Stimulated activated CD4-positive, alpha-beta T cell treated with anti-CD3 and anti-CD28 coated beads, TNF-alpha, amount 100 ng/mL, for 4 hours (primary cell): ENCODE measurements around the gene ZMIZ1.
"Not testable (repeated sequence)": the region's sequence is repeated elsewhere in the genome, so short reads cannot be mapped to it uniquely, and the experiment has no call there.

Experiments
- DNase-seq, 3 experiments: peaks; one replicate each; pipeline ENCODE4 v3.0.0-alpha.2; 2020; ENCODE audit warnings: low read depth in 3 of 3

Gene ZMIZ1

GRCh38 chr10:79031723-79032122 lies 37.0 kb upstream of the ZMIZ1 start:
- no peak for DNase-seq

GRCh38 chr10:79034271-79034876 lies 34.4 kb upstream of the ZMIZ1 start:
- no peak for DNase-seq

GRCh38 chr10:79036416-79036815 lies 32.4 kb upstream of the ZMIZ1 start:
- DNase-seq, result not testable (repeated sequence)

DNA sequence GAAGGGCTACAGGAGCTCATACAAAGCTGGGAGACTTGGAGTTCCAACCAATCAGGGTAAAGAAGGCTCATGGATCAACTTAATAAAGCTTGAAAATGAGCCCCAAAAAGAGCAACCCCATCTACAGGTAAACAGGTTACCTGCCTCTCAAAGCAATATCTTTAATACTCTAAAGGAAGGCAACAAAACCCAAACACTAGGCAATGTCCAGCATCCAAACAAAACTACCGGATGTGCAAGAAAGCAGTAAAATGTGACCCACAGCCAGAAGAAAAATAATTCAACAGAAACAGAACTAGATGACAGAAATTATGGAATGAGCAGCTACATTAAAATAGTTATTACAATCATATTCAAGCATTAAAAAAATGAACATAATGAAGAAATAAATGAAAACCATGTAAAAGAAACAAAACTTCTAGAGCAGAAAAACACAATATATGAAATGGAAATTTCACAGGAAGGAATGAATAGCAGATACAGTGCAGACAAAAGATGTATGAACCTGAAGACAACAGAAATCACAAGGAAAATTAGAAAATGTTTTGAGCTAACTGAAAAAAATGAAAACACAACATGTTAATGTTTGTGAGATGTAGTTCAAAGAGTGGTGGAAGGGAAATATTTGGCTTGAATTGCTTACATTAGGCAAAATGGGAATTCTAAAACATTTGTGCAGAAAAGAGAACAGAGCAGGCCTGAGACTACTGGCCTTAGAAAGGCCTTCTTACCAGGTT lies 30.5 kb upstream of the ZMIZ1 start:
- DNase-seq, result no peak

DNA sequence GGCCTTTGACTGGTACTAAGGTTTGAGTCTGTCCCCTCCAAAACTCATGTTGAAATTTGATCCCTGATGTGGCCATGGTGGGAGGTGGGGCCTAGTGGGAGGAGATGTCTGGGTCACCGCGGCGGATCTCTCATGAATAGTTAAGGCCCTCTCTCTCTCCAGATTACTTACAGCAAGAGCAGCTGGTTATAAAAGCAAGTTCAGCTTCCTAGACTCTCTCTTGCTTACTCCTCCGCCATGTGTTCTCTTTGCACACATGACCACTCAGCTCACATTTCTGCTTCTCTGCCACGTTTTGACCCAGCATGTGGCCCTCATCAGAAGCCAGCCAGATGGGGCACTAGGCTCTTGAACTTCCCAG lies 29.9 kb upstream of the ZMIZ1 start:
- no peak for DNase-seq

DNA sequence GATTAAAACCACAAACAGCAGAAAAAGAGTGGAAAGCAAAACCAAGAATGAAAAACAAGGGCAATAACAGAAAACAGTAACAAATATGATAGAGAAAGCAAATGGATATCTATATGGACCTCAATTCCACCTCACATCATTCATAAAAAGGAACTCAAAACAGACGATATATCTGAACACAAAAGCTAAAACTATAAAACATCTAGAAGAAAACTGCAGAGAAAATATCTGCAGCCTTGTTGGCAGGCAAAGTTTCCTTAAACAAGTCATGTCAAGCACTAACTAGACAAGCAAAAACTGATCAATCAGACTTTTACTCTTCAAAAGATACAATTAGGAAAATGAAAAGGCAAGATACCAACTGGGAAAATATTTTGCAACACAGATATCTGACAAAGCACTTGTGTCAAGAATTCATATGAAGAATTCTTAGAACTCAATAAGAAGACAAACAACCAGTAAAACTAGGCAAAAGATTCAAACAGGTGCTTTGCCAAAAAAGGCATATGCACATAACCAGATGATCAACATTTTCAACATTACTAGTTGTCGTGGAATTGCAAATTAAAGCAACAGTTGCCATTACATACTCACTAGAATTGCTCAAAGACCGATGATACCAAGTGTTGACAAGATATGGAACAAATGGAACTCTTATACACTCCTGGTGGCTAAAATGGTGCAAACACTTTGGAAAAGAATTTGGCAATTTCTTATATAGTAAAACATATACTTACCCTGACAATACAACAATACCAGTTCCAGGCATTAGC lies 25.9 kb upstream of the ZMIZ1 start:
- no peak for DNase-seq

GRCh38 chr10:79044036-79044632 lies 24.6 kb upstream of the ZMIZ1 start:
- DNase-seq, result no peak

DNA sequence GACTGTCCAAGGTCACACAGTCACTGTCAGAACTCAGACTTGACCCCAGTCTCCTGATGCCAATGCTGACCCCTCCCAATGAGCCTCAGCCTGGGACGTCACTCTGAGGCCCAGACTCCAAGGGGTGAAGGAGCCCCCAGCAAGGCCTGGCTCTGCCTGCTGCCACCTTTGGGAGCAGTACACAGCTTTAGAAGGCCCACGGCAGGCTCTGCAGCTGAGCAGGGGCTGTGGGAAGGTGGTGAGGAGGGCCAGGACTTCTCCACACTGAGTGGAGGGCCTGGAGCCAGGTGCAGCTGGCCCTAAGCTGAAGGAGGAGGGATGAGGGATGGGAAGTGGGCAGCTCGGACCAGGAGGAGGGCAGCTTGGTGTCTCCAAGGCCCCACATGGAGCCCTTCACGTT lies 23.9 kb upstream of the ZMIZ1 start:
- no peak for DNase-seq

DNA sequence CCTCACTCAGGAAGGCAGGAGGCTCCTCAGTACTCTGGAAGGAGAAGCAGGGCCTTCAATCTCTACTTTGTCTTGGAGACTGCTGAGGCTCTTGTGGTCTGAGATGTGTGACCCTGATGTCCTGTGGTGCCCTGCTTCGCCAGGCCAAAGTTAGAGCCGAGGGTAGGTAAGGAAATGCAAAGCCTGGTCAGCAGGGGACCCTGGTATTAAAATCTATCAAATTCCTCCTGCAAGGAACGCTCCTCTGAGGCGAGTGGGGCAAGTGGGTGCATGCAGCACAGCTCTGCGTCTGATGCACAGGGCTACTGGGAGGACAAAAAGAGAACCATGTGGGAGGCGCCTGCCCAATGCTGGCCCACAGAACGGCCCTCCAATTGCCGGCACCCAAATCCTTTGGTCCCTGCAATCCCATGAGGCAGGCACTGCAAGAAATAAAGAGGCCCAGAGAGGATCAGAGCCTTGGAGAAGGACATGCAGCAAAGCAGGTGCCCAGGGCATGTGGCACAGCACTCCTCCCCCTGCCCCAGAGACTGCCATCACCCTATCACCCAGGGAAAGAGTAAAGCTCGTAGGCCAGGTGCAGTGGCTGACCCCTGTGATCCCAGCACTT lies 23.1 kb upstream of the ZMIZ1 start:
- no peak for DNase-seq

DNA sequence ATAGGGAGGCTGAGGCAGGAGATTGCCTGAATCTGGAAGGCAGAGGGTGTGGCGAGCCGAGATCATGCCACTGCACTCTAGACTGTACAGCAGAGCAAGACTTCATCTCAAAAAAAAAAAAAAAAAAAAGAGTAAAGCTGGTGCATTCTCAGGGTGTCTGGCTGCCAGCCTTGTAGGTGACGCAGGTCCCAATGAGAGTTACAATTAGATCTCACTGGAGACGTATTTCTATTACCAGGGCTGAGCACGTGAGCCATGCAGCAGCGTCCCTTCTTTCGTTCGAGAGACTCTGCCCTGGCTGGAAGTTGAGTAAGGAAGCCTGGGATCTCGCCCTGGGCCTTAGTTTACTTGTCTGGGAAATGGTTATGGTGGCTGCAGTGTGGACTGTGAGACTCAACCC lies 22.4 kb upstream of the ZMIZ1 start:
- DNase-seq, result no peak

GRCh38 chr10:79046741-79047583 lies 21.8 kb upstream of the ZMIZ1 start:
- no peak for DNase-seq

DNA sequence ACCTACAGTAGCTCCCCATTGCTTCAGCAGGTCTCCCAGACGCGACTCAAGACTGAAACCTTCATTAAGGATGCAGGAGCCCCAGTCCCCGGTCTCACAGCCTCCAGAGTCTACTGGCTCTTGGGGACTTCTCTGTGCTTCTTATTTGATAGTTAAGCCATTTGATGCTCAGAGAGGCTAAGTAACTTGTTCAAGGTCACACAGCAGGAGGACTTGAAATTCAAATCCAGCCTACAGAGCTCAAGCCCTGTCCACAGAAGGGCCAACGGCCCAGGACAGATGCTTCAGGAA lies 21.2 kb upstream of the ZMIZ1 start:
- no peak for DNase-seq

DNA sequence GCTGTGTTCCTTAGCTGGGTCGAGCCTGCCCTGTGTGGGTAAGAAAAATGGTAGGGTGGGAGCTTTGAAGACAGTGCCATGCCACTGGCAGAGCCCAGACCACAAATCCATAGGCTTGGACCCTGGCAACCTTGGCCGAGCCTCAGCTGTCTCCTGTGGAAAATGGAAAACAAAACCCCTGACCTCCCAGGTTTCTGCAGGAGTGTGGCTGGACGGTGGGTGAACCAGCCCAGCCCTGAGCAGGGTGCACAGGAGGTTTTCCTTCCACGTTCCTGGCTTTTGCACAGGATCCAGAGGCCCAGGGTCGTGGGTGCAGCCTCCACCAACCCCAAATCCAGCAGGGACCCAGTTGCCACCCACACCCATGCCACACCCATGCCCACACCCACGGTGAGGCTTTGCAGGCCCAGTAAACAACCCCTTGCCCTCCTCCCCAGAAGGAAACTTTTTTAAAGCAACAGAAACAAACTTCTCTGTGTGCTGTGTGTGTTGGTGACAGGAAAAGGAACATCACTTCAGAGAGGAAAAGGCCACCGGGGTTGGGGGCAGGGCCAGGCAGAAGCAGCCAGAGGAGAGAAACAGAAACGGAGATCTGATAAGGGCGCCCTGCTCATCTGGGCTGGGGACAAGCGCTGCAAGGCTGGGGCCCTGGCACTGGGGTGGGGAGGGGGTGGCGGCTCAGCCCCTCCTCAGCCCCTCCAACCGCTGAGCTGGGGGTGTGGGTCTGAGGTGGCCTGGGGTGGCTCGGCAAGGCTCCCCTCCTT lies 20.7 kb upstream of the ZMIZ1 start:
- no peak for DNase-seq

GRCh38 chr10:79048639-79049550 lies 19.9 kb upstream of the ZMIZ1 start:
- DNase-seq, result no peak

- no peak for DNase-seq
Measured at GRCh38 chr10:79049931-79050895, 18.6 kb upstream of the ZMIZ1 start.

- no peak for DNase-seq
Measured at GRCh38 chr10:79050896-79051555, 17.7 kb upstream of the ZMIZ1 start.

- no peak for DNase-seq
Measured at GRCh38 chr10:79051766-79052165, 17.0 kb upstream of the ZMIZ1 start.
